NT2/D1 (cell line): ENCODE data around the gene AKNA.
"Not testable (repeated sequence)": the region's sequence is repeated elsewhere in the genome, so short reads cannot be mapped to it uniquely, and the experiment has no call there.

Experiments
- DNase-seq: peaks from one replicate; pipeline ENCODE4 v3.0.0-alpha.2; 2011; ENCODE audit warnings: low read depth, low spot score
- H3K27me3 ChIP-seq: 2 replicates; pipeline ENCODE4 v1.6.0; 2011; ENCODE audit warnings: mild to moderate bottlenecking; ENCODE audit not compliant: insufficient read length, insufficient read depth
- H3K36me3 ChIP-seq: 2 replicates; pipeline ENCODE4 v1.6.1; 2011; ENCODE audit warnings: mild to moderate bottlenecking, low read length, mixed read lengths; ENCODE audit not compliant: insufficient read depth, insufficient read length
- H3K4me1 ChIP-seq: 2 replicates; pipeline ENCODE4 v1.5.1; 2011; ENCODE audit not compliant: insufficient read depth, insufficient read length
- H3K4me3 ChIP-seq: 2 replicates; pipeline ENCODE4 v1.5.1; 2011; ENCODE audit warnings: low read depth; ENCODE audit not compliant: insufficient read length
- H3K9ac ChIP-seq: 2 replicates; pipeline ENCODE4 v1.6.0; 2011; ENCODE audit warnings: low read depth; ENCODE audit not compliant: insufficient read length
- H3K9me3 ChIP-seq: 2 replicates; pipeline ENCODE4 v1.5.1; 2011; ENCODE audit warnings: mild to moderate bottlenecking, low read length; ENCODE audit not compliant: insufficient read depth
- SUZ12 ChIP-seq: IDR thresholded peaks from 2 replicates; pipeline ENCODE4 v1.6.1; 2011; ENCODE audit not compliant: insufficient read length, insufficient read depth; ENCODE audit errors: extremely low read depth
- YY1 ChIP-seq: IDR thresholded peaks from 2 replicates; pipeline ENCODE4 v1.6.1; 2011; ENCODE audit not compliant: insufficient read length, insufficient read depth
- ZNF274 ChIP-seq: IDR thresholded peaks from 2 replicates; pipeline ENCODE4 v1.6.1; 2011; ENCODE audit warnings: mild to moderate bottlenecking, low read depth, low read length

Gene AKNA

GRCh38 chr9:114336157-114336556 is 51.6 kb downstream of the AKNA start:
- TF ChIP-seq YY1 (no peak), SUZ12 (no peak), ZNF274 (no peak)
- Histone ChIP-seq H3K9me3 (peaks cover 4% of the 10 kb centered on the region; the same call in 1 of the 2 replicates), H3K9ac (no peak overlapping the region), H3K4me1 (no peaks in the 10 kb centered on the region), H3K36me3 (peaks cover 62% of the 10 kb centered on the region), H3K27me3 (no peaks in the 10 kb centered on the region), H3K4me3 (no peak overlapping the region)
- no peak for DNase-seq

DNA sequence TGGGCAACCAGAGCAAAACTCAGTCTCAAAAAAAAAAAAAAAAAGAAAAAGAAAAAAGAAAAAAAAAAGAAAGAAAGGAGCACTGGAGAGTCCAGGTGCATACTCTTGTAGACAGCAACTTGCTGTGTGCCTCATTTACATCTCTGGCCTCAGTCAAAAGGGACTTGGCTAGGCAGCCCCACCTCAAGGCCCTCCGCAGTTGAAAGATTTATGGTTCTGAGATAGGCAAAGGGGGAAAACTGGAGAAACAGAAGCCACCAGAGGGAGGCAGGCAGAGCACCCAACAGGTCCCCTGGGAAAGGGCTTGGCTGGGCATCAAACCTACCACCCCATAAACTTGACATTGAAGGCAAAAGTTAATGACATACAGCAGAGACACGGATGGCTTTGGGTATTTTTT is 52.0 kb downstream of the AKNA start:
- no peak for TF ChIP-seq YY1
- Histone ChIP-seq H3K36me3 (peaks cover 58% of the 10 kb centered on the region), H3K4me1 (peaks cover under 1% of the 10 kb centered on the region), H3K9ac (no peak overlapping the region), H3K4me3 (no peak overlapping the region), H3K27me3 (no peaks in the 10 kb centered on the region), H3K9me3 (peaks cover 4% of the 10 kb centered on the region; the same call in 1 of the 2 replicates)
- no peak for DNase-seq

GRCh38 chr9:114334490-114334889 is 53.3 kb downstream of the AKNA start:
- peaks cover 47% of the 10 kb centered on the region for H3K36me3 ChIP-seq
- H3K4me3 ChIP-seq, result no peak overlapping the region
- no peak for TF ChIP-seq SUZ12
- TF ChIP-seq YY1, result no peak
- TF ChIP-seq ZNF274, result no peak
- H3K4me1 ChIP-seq, result peaks cover 4% of the 10 kb centered on the region
- no peaks in the 10 kb centered on the region for H3K27me3 ChIP-seq
- H3K9me3 ChIP-seq, result peaks cover 4% of the 10 kb centered on the region; the same call in 1 of the 2 replicates
- H3K9ac ChIP-seq, result no peak overlapping the region
- no peak for DNase-seq

GRCh38 chr9:114333718-114334117 is 54.1 kb downstream of the AKNA start:
- DNase-seq, result not testable (repeated sequence)

DNA sequence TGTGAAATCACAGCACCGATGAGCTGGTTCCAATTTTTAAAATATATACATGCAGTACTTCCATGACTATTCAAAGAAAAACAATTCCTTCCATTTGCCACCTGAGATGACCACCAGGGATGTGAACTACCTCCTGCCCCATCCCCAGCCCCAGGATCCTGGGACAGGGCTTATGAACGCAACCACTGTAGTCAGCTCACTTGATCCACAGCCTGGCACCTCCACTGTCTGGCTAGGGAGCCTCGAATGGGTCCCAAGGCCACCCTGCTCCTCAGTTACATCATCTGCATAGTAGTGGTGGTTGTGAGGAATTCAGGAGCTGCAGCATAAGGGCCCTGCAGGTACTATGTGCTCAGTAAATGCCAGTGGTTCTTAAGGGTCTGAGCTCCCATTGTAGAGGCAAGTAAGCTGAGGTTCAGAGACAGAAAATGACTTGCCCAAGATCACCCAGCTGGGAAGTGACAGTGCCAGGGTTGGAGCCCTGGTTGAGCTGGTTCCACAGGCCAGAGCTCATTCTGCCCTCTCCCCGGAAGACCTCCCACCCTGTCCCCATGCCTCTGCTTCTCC is 55.2 kb downstream of the AKNA start:
- not testable (repeated sequence) for DNase-seq, H3K4me3 ChIP-seq, H3K4me1 ChIP-seq, H3K9ac ChIP-seq, H3K9me3 ChIP-seq, H3K27me3 ChIP-seq
- H3K36me3 ChIP-seq, result peaks cover 29% of the 10 kb centered on the region

More at GRCh38 chr9:114333718-114334117, 54.1 kb downstream of the AKNA start:
- H3K4me1 ChIP-seq, H3K9ac ChIP-seq, H3K4me3 ChIP-seq, H3K27me3 ChIP-seq, H3K9me3 ChIP-seq: not testable (repeated sequence)
- peaks cover 40% of the 10 kb centered on the region for H3K36me3 ChIP-seq

- not testable (repeated sequence) for H3K9me3 ChIP-seq, DNase-seq, H3K4me1 ChIP-seq, H3K4me3 ChIP-seq, H3K27me3 ChIP-seq, H3K9ac ChIP-seq
- H3K36me3 ChIP-seq, result peaks cover 20% of the 10 kb centered on the region
Observed at GRCh38 chr9:114331229-114332195, 56.3 kb downstream of the AKNA start.

DNA sequence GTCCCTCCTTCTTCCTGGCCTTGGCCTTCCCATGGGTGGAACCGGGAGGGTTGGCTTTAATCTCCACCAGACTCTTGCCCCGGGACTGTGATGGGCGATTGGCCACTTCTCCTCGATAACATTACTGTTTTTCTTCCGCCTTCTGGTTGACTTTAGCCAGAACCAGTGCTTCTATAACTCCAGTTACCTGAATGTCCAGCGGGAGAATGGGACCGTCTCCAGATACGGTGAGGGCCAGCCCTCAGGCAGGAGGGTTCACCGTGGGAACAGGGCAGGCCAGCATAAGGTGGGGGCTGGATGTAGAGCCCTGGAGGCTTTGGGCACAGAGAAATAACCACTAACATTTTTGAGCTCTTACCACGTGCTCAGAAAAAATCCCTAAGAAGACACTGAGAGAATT is 57.1 kb downstream of the AKNA start:
- no peak for DNase-seq
- no peak overlapping the region for H3K9ac ChIP-seq

DNA sequence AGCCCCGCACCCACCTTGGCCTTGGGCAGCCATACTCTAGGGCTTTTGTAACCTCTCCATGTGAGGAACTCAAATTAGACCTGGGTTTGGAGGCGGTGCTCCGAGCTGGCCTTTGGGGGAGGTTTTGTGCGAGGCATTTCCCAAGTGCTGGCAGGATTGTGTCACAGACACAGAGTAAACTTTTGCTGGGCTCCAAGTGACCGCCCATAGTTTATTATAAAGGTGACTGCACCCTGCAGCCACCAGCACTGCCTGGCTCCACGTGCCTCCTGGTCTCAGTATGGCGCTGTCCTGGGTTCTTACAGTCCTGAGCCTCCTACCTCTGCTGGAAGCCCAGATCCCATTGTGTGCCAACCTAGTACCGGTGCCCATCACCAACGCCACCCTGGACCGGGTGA is 58.2 kb downstream of the AKNA start, which contains the start of gene ORM2:
TSS of gene ORM2 (plus strand) at position 245 of the 398 bp plus-strand sequence. CDS start at position 281, 36 bp downstream.
- H3K36me3 ChIP-seq, H3K9me3 ChIP-seq, H3K9ac ChIP-seq, H3K4me1 ChIP-seq, H3K27me3 ChIP-seq, DNase-seq, H3K4me3 ChIP-seq: not testable (repeated sequence)

More for the DNA sequence above, 57.1 kb downstream of the AKNA start:
- no peaks in the 10 kb centered on the region for H3K27me3 ChIP-seq
- peaks cover 4% of the 10 kb centered on the region; the same call in 1 of the 2 replicates for H3K9me3 ChIP-seq
- H3K36me3 ChIP-seq, result peaks cover 11% of the 10 kb centered on the region
- no peak overlapping the region for H3K4me3 ChIP-seq
- peaks cover 4% of the 10 kb centered on the region for H3K4me1 ChIP-seq
- no peak for TF ChIP-seq ZNF274
- no peak for TF ChIP-seq SUZ12
- no peak for TF ChIP-seq YY1

GRCh38 chr9:114328937-114329624 is 58.7 kb downstream of the AKNA start:
- DNase-seq, H3K4me3 ChIP-seq, H3K9me3 ChIP-seq, H3K27me3 ChIP-seq, H3K9ac ChIP-seq, H3K4me1 ChIP-seq, H3K36me3 ChIP-seq: not testable (repeated sequence)

GRCh38 chr9:114328357-114328820 is 59.4 kb downstream of the AKNA start:
- H3K9ac ChIP-seq, H3K4me3 ChIP-seq, H3K27me3 ChIP-seq, H3K36me3 ChIP-seq, H3K9me3 ChIP-seq, H3K4me1 ChIP-seq, DNase-seq: not testable (repeated sequence)
